Esophagus (tissue), 2 donors: ENCODE data around the gene SLC26A2. TPM values are rescaled to one million over a fixed set of nuclear protein-coding genes. Genes with fewer than 3 reads are reported as not detected.

Source experiments
- H3K27ac ChIP-seq, 2 donors: one replicate each; pipeline ENCODE4 v1.5.1; 2013; ENCODE audit warnings: low read depth in 2 of 2, mild to moderate bottlenecking in 2 of 2, inconsistent platforms in 1 of 2, low read length in 1 of 2, moderate library complexity in 1 of 2
- H3K27me3 ChIP-seq, 2 donors: one replicate each; pipeline ENCODE4 v1.6.1; 2013; ENCODE audit warnings: low read length in 2 of 2, control low read depth in 1 of 2, mild to moderate bottlenecking in 1 of 2; ENCODE audit not compliant: insufficient read depth in 2 of 2, control insufficient read depth in 1 of 2
- H3K36me3 ChIP-seq, 2 donors: one replicate each; pipeline ENCODE4 v1.6.1; 2013; ENCODE audit warnings: low read length in 1 of 2; ENCODE audit not compliant: control insufficient read depth in 2 of 2, insufficient read depth in 2 of 2
- H3K4me1 ChIP-seq, 2 donors: one replicate each; pipeline ENCODE4 v1.6.1; 2013; ENCODE audit warnings: low read length in 1 of 2; ENCODE audit not compliant: control insufficient read depth in 2 of 2, insufficient read depth in 2 of 2
- H3K4me3 ChIP-seq, 2 donors: one replicate each; pipeline ENCODE4 v1.5.1; 2013; ENCODE audit warnings: low read length in 2 of 2, mild to moderate bottlenecking in 2 of 2, low read depth in 1 of 2, moderate library complexity in 1 of 2
- H3K9me3 ChIP-seq, 2 donors: one replicate each; pipeline ENCODE4 v1.6.1; 2013; ENCODE audit warnings: mild to moderate bottlenecking in 2 of 2, low read depth in 1 of 2, low read length in 1 of 2, moderate library complexity in 1 of 2; ENCODE audit not compliant: control insufficient read depth in 2 of 2, insufficient read depth in 1 of 2
- WGBS, 2 donors: extraction: QIAGEN DNeasy Blood & Tissue Kit; methylation state at CpG; one replicate each; pipeline ENCODE4 v1.1.7; 2013; 5-methylcytosine and 5-hydroxymethylcytosine counted together
- polyA plus RNA-seq, 2 donors: library from polyadenylated mRNA; stranded (reverse); fragments of 200-250 nt; gene quantifications; one replicate each; pipeline ENCODE4 v1.2.3, GENCODE V29; 2013
- donor health status: healthy with polysubstance abuse.
- donor health status: Bipolar disorder and iron deficiency.

Gene SLC26A2
- polyA plus RNA-seq = 1 to 10 TPM; 7.3 to 8.2 TPM

- Histone ChIP-seq H3K36me3 (no peaks in the 10 kb centered on the region), H3K4me1 (peaks cover 0 to 7% of the 10 kb centered on the region in 2 donors), H3K27ac (peak within 1 kb of the TSS; percentile 86 to 96), H3K9me3 (no peaks in the 10 kb centered on the region), H3K4me3 (peak within 1 kb of the TSS; percentile 64 to 86), H3K27me3 (no peaks in the 10 kb centered on the region)
- 1% methylated on average over 52 to 84 of the region's 84 CpGs for WGBS, 2 donors
Measured at GRCh38 chr5:149960272-149961185, at the start of gene SLC26A2. Gene SLC26A2, plus strand, starts transcription at chr5:149960758. Its CDS starts 16,895 bp downstream, at chr5:149977653.

GRCh38 chr5:149911031-149911430 is 49.5 kb upstream of the SLC26A2 start:
- WGBS, 2 donors = 65 to 69% methylated on average over 1 of the region's 1 CpG
- H3K4me1 ChIP-seq = peaks cover 0 to 4% of the 10 kb centered on the region in 2 donors
- H3K9me3 ChIP-seq = no peaks in the 10 kb centered on the region
- H3K27ac ChIP-seq = peak overlapping the region; percentile 34 to 79
- no peaks in the 10 kb centered on the region for H3K27me3 ChIP-seq
- no peaks in the 10 kb centered on the region for H3K36me3 ChIP-seq
- H3K4me3 ChIP-seq = no peak overlapping the region

GRCh38 chr5:149912226-149912871 is 48.2 kb upstream of the SLC26A2 start:
- WGBS, 2 donors = 88 to 91% methylated on average over 3 of the region's 3 CpGs
- H3K4me1 ChIP-seq = peaks cover 0 to 4% of the 10 kb centered on the region in 2 donors
- no peaks in the 10 kb centered on the region for H3K27me3 ChIP-seq
- no peaks in the 10 kb centered on the region for H3K9me3 ChIP-seq
- no peaks in the 10 kb centered on the region for H3K36me3 ChIP-seq
- H3K27ac ChIP-seq = peak overlapping the region; percentile 25 to 45
- no peak overlapping the region for H3K4me3 ChIP-seq

GRCh38 chr5:149913436-149914419 is 46.8 kb upstream of the SLC26A2 start:
- H3K4me1 ChIP-seq = peaks cover 0 to 4% of the 10 kb centered on the region in 2 donors
- no peaks in the 10 kb centered on the region for H3K9me3 ChIP-seq
- WGBS, 2 donors = 54 to 67% methylated on average over 7 of the region's 7 CpGs
- no peaks in the 10 kb centered on the region for H3K27me3 ChIP-seq
- H3K27ac ChIP-seq = peak overlapping the region; percentile 49 to 58
- no peaks in the 10 kb centered on the region for H3K36me3 ChIP-seq
- no peak overlapping the region for H3K4me3 ChIP-seq

GRCh38 chr5:149915392-149916260 is 44.9 kb upstream of the SLC26A2 start:
- WGBS, 2 donors = 70 to 72% methylated on average over 7 of the region's 7 CpGs
- H3K9me3 ChIP-seq = no peaks in the 10 kb centered on the region
- H3K27ac ChIP-seq = no peak overlapping the region
- no peak overlapping the region for H3K4me3 ChIP-seq
- H3K27me3 ChIP-seq = no peaks in the 10 kb centered on the region
- H3K4me1 ChIP-seq = peaks cover 0 to 4% of the 10 kb centered on the region in 2 donors
- no peaks in the 10 kb centered on the region for H3K36me3 ChIP-seq

GRCh38 chr5:149916334-149917072 is 44.1 kb upstream of the SLC26A2 start:
- peaks cover 0 to 4% of the 10 kb centered on the region in 2 donors for H3K4me1 ChIP-seq
- H3K27me3 ChIP-seq = no peaks in the 10 kb centered on the region
- no peak overlapping the region for H3K4me3 ChIP-seq
- 93 to 94% methylated on average over 7 of the region's 7 CpGs for WGBS, 2 donors
- no peaks in the 10 kb centered on the region for H3K36me3 ChIP-seq
- H3K9me3 ChIP-seq = no peaks in the 10 kb centered on the region
- H3K27ac ChIP-seq = no peak overlapping the region

- Histone ChIP-seq H3K27ac (no peak overlapping the region), H3K9me3 (no peaks in the 10 kb centered on the region), H3K4me1 (peaks cover 0 to 4% of the 10 kb centered on the region in 2 donors), H3K4me3 (no peak overlapping the region), H3K27me3 (no peaks in the 10 kb centered on the region), H3K36me3 (no peaks in the 10 kb centered on the region)
- WGBS, 2 donors = 79 to 87% methylated on average over 6 of the region's 6 CpGs
Measured at GRCh38 chr5:149917073-149917676, 43.4 kb upstream of the SLC26A2 start.

- WGBS, 2 donors = 91 to 92% methylated on average over 3 of the region's 3 CpGs
- Histone ChIP-seq H3K4me3 (no peak overlapping the region), H3K9me3 (no peaks in the 10 kb centered on the region), H3K27ac (no peak overlapping the region), H3K36me3 (no peaks in the 10 kb centered on the region), H3K4me1 (no peaks in the 10 kb centered on the region), H3K27me3 (no peaks in the 10 kb centered on the region)
Measured at GRCh38 chr5:149921597-149921996, 39.0 kb upstream of the SLC26A2 start.
